K562 (cell line): ENCODE results near the gene SLC26A11. TPM values are rescaled to one million over a fixed set of nuclear protein-coding genes. Genes with fewer than 3 reads are reported as not detected.
A peak's percentile ranks its signal among the peaks of the same experiment; 100 is the strongest.

Experiments used
- ARID1B ChIP-seq: fragments of 450-650 bp; IDR thresholded peaks from 2 replicates; pipeline ENCODE4 v1.6.1; 2016; ENCODE audit warnings: antibody characterized with exemption, mild to moderate bottlenecking, inconsistent platforms
- CBFA2T3 ChIP-seq: fragments of 450-650 bp; IDR thresholded peaks from 2 replicates; pipeline ENCODE4 v1.6.1; 2017
- CBX5 ChIP-seq: IDR thresholded peaks from 2 replicates; pipeline ENCODE4 v1.6.1; 2014; ENCODE audit warnings: low read depth, borderline replicate concordance
- CCAR2 ChIP-seq: fragments of 200-400 bp; formaldehyde crosslinking; IDR thresholded peaks from 2 replicates; pipeline ENCODE4 v1.6.1; 2017; ENCODE audit warnings: mild to moderate bottlenecking, low read depth, low read length
- CSDE1 ChIP-seq, 2 experiments: fragments of 450-650 bp; IDR thresholded peaks; 2 replicates each; pipeline ENCODE4 v1.6.1; 2016; ENCODE audit warnings: mild to moderate bottlenecking in 1 of 2
- EHMT2 ChIP-seq: fragments of 450-650 bp; IDR thresholded peaks from 2 replicates; pipeline ENCODE4 v1.6.1; 2018; ENCODE audit warnings: antibody characterized with exemption
- ELF4 ChIP-seq: fragments of 450-650 bp; formaldehyde crosslinking; IDR thresholded peaks from 2 replicates; pipeline ENCODE4 v1.4.0; 2022; ENCODE audit warnings: missing genetic modification characterization
- EP300 ChIP-seq: IDR thresholded peaks from 2 replicates; pipeline ENCODE4 v1.6.1; 2012; ENCODE audit warnings: low read length, improper control_type of control experiment
- FOXM1 ChIP-seq, 2 experiments: fragments of 450-650 bp in 1 of 2; sonication (generic) in 1 of 2; formaldehyde crosslinking in 1 of 2; IDR thresholded peaks; 2 replicates each; pipeline versions ENCODE4 v1.6.1 to v1.9.0; 2017 to 2022; ENCODE audit warnings: low read depth in 2 of 2, mild to moderate bottlenecking in 2 of 2, missing genetic modification reagents in 1 of 2, moderate library complexity in 1 of 2
- IFI16 ChIP-seq: fragments of 250-450 bp; sonication (Bioruptor Pico); IDR thresholded peaks from 2 replicates; pipeline ENCODE4 v2.1.2; 2022; ENCODE audit warnings: mild to moderate bottlenecking, inconsistent platforms
- MAFF ChIP-seq: IDR thresholded peaks from 2 replicates; pipeline ENCODE4 v1.6.1; 2012; ENCODE audit warnings: low read length, improper control_type of control experiment
- PTTG1 ChIP-seq: fragments of 450-650 bp; IDR thresholded peaks from 2 replicates; pipeline ENCODE4 v1.6.1; 2016; ENCODE audit warnings: low read depth, mild to moderate bottlenecking, missing genetic modification characterization, missing compliant biosample characterization
- RBBP5 ChIP-seq: fragments of 200-600 bp; sonication (generic); IDR thresholded peaks from 2 replicates; pipeline ENCODE4 v1.6.1; 2012; ENCODE audit warnings: borderline replicate concordance, mild to moderate bottlenecking, low read length, control low read depth, inconsistent platforms; ENCODE audit not compliant: insufficient read depth, poor library complexity, severe bottlenecking
- RCOR1 ChIP-seq, 2 experiments: IDR thresholded peaks; 2 replicates each; pipeline ENCODE4 v1.6.1; 2012; ENCODE audit warnings: low read depth in 2 of 2, low read length in 2 of 2, borderline replicate concordance in 1 of 2, improper control_type of control experiment in 1 of 2
- SNIP1 ChIP-seq: fragments of 450-650 bp; IDR thresholded peaks from 2 replicates; pipeline ENCODE4 v1.7.1; 2017; ENCODE audit warnings: low read depth, mild to moderate bottlenecking
- SP2 ChIP-seq: IDR thresholded peaks from 2 replicates; pipeline ENCODE4 v1.6.1; 2011; ENCODE audit warnings: mild to moderate bottlenecking, low read depth, low read length, moderate library complexity; ENCODE audit not compliant: poor library complexity, severe bottlenecking; ENCODE audit errors: extremely low read depth
- SPI1 ChIP-seq: IDR thresholded peaks from 2 replicates; pipeline ENCODE4 v1.6.1; 2011; ENCODE audit warnings: low read depth, low read length, control low read depth, borderline replicate concordance
- TBP ChIP-seq: optimal IDR thresholded peaks from 2 replicates; pipeline ENCODE3; 2011; ENCODE audit warnings: low read depth, low read length, improper control_type of control experiment
- TCF7L2 ChIP-seq: fragments of 150-350 bp; IDR thresholded peaks from 2 replicates; pipeline ENCODE4 v1.6.1; 2016; ENCODE audit warnings: low read depth, mild to moderate bottlenecking, low read length, moderate library complexity
- TOE1 ChIP-seq, 2 experiments: fragments of 450-650 bp in 1 of 2; sonication (generic) in 1 of 2; formaldehyde crosslinking in 1 of 2; IDR thresholded peaks; 2 replicates each; pipeline versions ENCODE4 v1.7.1 to v1.8.0; 2016 to 2022; ENCODE audit warnings: borderline replicate concordance in 2 of 2, mild to moderate bottlenecking in 2 of 2, antibody characterized with exemption in 1 of 2, inconsistent platforms in 1 of 2, low read depth in 1 of 2, missing genetic modification reagents in 1 of 2, moderate library complexity in 1 of 2
- ZBED1 ChIP-seq: IDR thresholded peaks from 2 replicates; pipeline ENCODE4 v1.6.1; 2014
- ZNF232 ChIP-seq: sonication (generic); formaldehyde crosslinking; IDR thresholded peaks from 2 replicates; pipeline ENCODE4 v1.8.0; 2022; ENCODE audit warnings: mild to moderate bottlenecking, missing genetic modification reagents
- ZNF263 ChIP-seq: sonication (generic); formaldehyde crosslinking; IDR thresholded peaks from 2 replicates; pipeline ENCODE4 v1.8.0; 2022; ENCODE audit warnings: mild to moderate bottlenecking, missing genetic modification reagents, borderline replicate concordance
- polyA plus RNA-seq, 8 experiments: library from polyadenylated mRNA; depleted of rRNA in 4 of 8; stranded (reverse) in 5 of 8; unstranded in 3 of 8; fragments of >200 nt; fragmentation: Nextera tagmentation in 2 of 8; fragmentation: Illumina TruSeq in 1 of 8; extraction: Ambion mirVana in 2 of 8; extraction: Trizol in 1 of 8; gene quantifications; 2 replicates each; pipeline versions ENCODE4 v1.2.1 to v1.2.3, GENCODE V29; 2011 to 2014; ENCODE audit warnings: inconsistent platforms in 1 of 8, missing spikeins in 1 of 8
- total RNA-seq, 7 experiments: library from RNA; depleted of rRNA in 6 of 7; stranded (reverse); fragments of >200 nt in 6 of 7; fragmentation: Illumina TruSeq in 2 of 7; extraction: Trizol in 2 of 7; gene quantifications; 2 replicates each; pipeline versions ENCODE4 v1.2.1 to v1.2.3, GENCODE V29; 2011 to 2021; ENCODE audit warnings: low replicate concordance in 1 of 7
- TF ChIP-seq, protein P1 (sequence below): sonication (generic); formaldehyde crosslinking; IDR thresholded peaks from 2 replicates; pipeline ENCODE4 v1.8.0; 2022; ENCODE audit warnings: mild to moderate bottlenecking, missing genetic modification reagents
- TF ChIP-seq, protein P2 (sequence below): fragments of 450-650 bp; formaldehyde crosslinking; IDR thresholded peaks from 2 replicates; pipeline ENCODE4 v1.4.0; 2022; ENCODE audit warnings: missing genetic modification characterization

The SLC26A11 gene
- total and polyA plus RNA-seq, 9 of the 15 experiments (the other 6 are each of a cell fraction or from before 2014, with no cell fraction given), result 0.06 to 3.1 (median 1.2) TPM; not detected in 1

DNA sequence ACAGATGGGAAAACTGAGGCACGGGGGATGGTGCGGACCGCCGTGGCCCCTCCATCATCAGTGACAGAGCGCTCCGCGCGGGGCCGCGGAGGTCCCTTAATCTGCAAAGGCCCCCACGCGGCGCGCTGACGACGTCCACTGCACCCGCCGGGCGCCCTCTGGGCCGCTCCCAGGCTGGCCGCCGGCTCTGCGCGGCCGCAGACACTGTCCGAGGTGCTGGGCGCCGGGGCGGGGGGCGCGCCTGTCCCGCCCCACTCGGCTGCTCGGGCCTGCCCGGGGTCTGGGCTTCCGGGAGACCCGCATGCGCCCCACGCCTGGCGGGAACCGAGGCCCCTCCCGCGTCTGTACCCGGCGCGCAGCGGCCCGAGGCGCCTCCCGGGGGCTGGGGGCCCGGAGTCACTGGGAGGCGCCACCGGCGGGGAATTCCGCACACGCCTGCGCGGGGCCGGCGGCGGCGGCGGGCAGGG, 39.9 kb downstream of the SLC26A11 start (continued):
- TF ChIP-seq, protein P1, sequence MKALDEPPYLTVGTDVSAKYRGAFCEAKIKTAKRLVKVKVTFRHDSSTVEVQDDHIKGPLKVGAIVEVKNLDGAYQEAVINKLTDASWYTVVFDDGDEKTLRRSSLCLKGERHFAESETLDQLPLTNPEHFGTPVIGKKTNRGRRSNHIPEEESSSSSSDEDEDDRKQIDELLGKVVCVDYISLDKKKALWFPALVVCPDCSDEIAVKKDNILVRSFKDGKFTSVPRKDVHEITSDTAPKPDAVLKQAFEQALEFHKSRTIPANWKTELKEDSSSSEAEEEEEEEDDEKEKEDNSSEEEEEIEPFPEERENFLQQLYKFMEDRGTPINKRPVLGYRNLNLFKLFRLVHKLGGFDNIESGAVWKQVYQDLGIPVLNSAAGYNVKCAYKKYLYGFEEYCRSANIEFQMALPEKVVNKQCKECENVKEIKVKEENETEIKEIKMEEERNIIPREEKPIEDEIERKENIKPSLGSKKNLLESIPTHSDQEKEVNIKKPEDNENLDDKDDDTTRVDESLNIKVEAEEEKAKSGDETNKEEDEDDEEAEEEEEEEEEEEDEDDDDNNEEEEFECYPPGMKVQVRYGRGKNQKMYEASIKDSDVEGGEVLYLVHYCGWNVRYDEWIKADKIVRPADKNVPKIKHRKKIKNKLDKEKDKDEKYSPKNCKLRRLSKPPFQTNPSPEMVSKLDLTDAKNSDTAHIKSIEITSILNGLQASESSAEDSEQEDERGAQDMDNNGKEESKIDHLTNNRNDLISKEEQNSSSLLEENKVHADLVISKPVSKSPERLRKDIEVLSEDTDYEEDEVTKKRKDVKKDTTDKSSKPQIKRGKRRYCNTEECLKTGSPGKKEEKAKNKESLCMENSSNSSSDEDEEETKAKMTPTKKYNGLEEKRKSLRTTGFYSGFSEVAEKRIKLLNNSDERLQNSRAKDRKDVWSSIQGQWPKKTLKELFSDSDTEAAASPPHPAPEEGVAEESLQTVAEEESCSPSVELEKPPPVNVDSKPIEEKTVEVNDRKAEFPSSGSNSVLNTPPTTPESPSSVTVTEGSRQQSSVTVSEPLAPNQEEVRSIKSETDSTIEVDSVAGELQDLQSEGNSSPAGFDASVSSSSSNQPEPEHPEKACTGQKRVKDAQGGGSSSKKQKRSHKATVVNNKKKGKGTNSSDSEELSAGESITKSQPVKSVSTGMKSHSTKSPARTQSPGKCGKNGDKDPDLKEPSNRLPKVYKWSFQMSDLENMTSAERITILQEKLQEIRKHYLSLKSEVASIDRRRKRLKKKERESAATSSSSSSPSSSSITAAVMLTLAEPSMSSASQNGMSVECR (CRISPR knock-in tag), result peak; percentile 62; the same call in 1 of the 2 replicates
- TF ChIP-seq, protein P2, sequence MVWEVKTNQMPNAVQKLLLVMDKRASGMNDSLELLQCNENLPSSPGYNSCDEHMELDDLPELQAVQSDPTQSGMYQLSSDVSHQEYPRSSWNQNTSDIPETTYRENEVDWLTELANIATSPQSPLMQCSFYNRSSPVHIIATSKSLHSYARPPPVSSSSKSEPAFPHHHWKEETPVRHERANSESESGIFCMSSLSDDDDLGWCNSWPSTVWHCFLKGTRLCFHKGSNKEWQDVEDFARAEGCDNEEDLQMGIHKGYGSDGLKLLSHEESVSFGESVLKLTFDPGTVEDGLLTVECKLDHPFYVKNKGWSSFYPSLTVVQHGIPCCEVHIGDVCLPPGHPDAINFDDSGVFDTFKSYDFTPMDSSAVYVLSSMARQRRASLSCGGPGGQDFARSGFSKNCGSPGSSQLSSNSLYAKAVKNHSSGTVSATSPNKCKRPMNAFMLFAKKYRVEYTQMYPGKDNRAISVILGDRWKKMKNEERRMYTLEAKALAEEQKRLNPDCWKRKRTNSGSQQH, result no peak
- no peak for TF ChIP-seq MAFF
- no peak for TF ChIP-seq EHMT2
- TF ChIP-seq PTTG1 (tag), result no peak
- no peak for TF ChIP-seq SPI1
- TF ChIP-seq SP2, result no peak
- TF ChIP-seq ZNF232, result no peak
- no peak for TF ChIP-seq ZNF263 (CRISPR knock-in tag)
- TF ChIP-seq ZBED1, result no peak
- no peak for TF ChIP-seq TCF7L2
- peak; percentile 13 for TF ChIP-seq TBP
- no peak for TF ChIP-seq IFI16 (CRISPR knock-in tag)
- TF ChIP-seq CSDE1 (IDR thresholded peaks at IDR 0.05), result no peak
- TF ChIP-seq SNIP1, result no peak
- TF ChIP-seq EP300, result no peak
- no peak for TF ChIP-seq RBBP5
- TF ChIP-seq TOE1 (IDR thresholded peaks at IDR 0.05; ENCODE audit: borderline replicate concordance), result no peak
- TF ChIP-seq TOE1 (CRISPR knock-in tag; IDR thresholded peaks at IDR 0.05; ENCODE audit: borderline replicate concordance, low read depth), result no peak
- no peak for TF ChIP-seq CBFA2T3
- TF ChIP-seq FOXM1 (IDR thresholded peaks at IDR 0.05; ENCODE audit: low read depth), result no peak
- TF ChIP-seq FOXM1 (CRISPR knock-in tag; IDR thresholded peaks at IDR 0.05; ENCODE audit: low read depth), result no peak
- TF ChIP-seq ARID1B, result no peak
- TF ChIP-seq CBX5, result no peak
- no peak for TF ChIP-seq CCAR2
- TF ChIP-seq ELF4 (CRISPR knock-in tag), result no peak
- TF ChIP-seq RCOR1 (IDR thresholded peaks at IDR 0.05; ENCODE audit: borderline replicate concordance in 1 of 2, low read depth in 2 of 2, low read length in 2 of 2), result peak in 1 of 2 experiments; percentile 46; a peak in 1 of 4 replicates
